Smooth muscle cell (in vitro differentiated cells): ENCODE data around the gene TMEM231. TPM values are rescaled to one million over a fixed set of nuclear protein-coding genes. Genes with fewer than 3 reads are reported as not detected.

ENCODE experiments used
- polyA plus RNA-seq: library from polyadenylated mRNA; unstranded; fragments of >200 nt; fragmentation: Nextera tagmentation; extraction: Ambion mirVana; gene quantifications from 2 replicates; pipeline ENCODE4 v1.2.1, GENCODE V29; 2016
- total RNA-seq: library from RNA; depleted of rRNA; stranded (reverse); fragments of >200 nt; gene quantifications from 2 replicates; pipeline ENCODE4 v1.2.3, GENCODE V29; 2014

The TMEM231 gene
- total and polyA plus RNA-seq, 2 experiments from 2014 or later, result 11.8 to 17.0 TPM

Other genes with a start within 250 kb of the TMEM231 start
- gene CFDP1, start 122.7 kb downstream of the TMEM231 start, total RNA-seq, result 59.0 and 87.3 TPM in 2 replicates
- 81.5 and 91.0 TPM in 2 replicates for gene CFDP1, start 122.7 kb downstream of the TMEM231 start, polyA plus RNA-seq
- 12.9 and 25.4 TPM in 2 replicates for gene TMEM170A, start 91.6 kb downstream of the TMEM231 start, total RNA-seq
- gene TMEM170A, start 91.6 kb downstream of the TMEM231 start, polyA plus RNA-seq, result 10.0 and 17.9 TPM in 2 replicates
- gene CHST6, start 60.8 kb downstream of the TMEM231 start, total RNA-seq, result 2.0 and 8.3 TPM in 2 replicates
- 1.6 and 2.6 TPM in 2 replicates for gene CHST6, start 60.8 kb downstream of the TMEM231 start, polyA plus RNA-seq
- not detected in 2 replicates for gene CHST5, start 20.1 kb downstream of the TMEM231 start, total RNA-seq
- gene CHST5, start 20.1 kb downstream of the TMEM231 start, polyA plus RNA-seq, result 0.35 TPM in 1 of 2 replicates, not detected in the other
- gene GABARAPL2, start 10.1 kb upstream of the TMEM231 start, total RNA-seq, result 89.9 and 90.6 TPM in 2 replicates
- gene GABARAPL2, start 10.1 kb upstream of the TMEM231 start, polyA plus RNA-seq, result 172 and 189 TPM in 2 replicates
- gene ADAT1, start 67.0 kb upstream of the TMEM231 start, total RNA-seq, result 27.8 and 35.9 TPM in 2 replicates
- 13.4 and 19.5 TPM in 2 replicates for gene ADAT1, start 67.0 kb upstream of the TMEM231 start, polyA plus RNA-seq
- gene KARS1, start 91.4 kb upstream of the TMEM231 start, total RNA-seq, result 98.8 and 108 TPM in 2 replicates
- gene KARS1, start 91.4 kb upstream of the TMEM231 start, polyA plus RNA-seq, result 101 and 109 TPM in 2 replicates
- 51.0 and 56.6 TPM in 2 replicates for gene TERF2IP, start 91.5 kb upstream of the TMEM231 start, total RNA-seq
- gene TERF2IP, start 91.5 kb upstream of the TMEM231 start, polyA plus RNA-seq, result 83.0 and 86.6 TPM in 2 replicates
- gene CPHXL2, start 120.8 kb upstream of the TMEM231 start, total RNA-seq, result not detected in 2 replicates
- gene CPHXL2, start 120.8 kb upstream of the TMEM231 start, polyA plus RNA-seq, result not detected in 2 replicates
- not detected in 2 replicates for gene DUXB, start 145.2 kb upstream of the TMEM231 start, total RNA-seq
- gene DUXB, start 145.2 kb upstream of the TMEM231 start, polyA plus RNA-seq, result not detected in 2 replicates
- not detected in 2 replicates for gene CPHXL, start 170.2 kb upstream of the TMEM231 start, total RNA-seq
- not detected in 2 replicates for gene CPHXL, start 170.2 kb upstream of the TMEM231 start, polyA plus RNA-seq